ENCODE measurements around the gene PPDPF.

DNA sequence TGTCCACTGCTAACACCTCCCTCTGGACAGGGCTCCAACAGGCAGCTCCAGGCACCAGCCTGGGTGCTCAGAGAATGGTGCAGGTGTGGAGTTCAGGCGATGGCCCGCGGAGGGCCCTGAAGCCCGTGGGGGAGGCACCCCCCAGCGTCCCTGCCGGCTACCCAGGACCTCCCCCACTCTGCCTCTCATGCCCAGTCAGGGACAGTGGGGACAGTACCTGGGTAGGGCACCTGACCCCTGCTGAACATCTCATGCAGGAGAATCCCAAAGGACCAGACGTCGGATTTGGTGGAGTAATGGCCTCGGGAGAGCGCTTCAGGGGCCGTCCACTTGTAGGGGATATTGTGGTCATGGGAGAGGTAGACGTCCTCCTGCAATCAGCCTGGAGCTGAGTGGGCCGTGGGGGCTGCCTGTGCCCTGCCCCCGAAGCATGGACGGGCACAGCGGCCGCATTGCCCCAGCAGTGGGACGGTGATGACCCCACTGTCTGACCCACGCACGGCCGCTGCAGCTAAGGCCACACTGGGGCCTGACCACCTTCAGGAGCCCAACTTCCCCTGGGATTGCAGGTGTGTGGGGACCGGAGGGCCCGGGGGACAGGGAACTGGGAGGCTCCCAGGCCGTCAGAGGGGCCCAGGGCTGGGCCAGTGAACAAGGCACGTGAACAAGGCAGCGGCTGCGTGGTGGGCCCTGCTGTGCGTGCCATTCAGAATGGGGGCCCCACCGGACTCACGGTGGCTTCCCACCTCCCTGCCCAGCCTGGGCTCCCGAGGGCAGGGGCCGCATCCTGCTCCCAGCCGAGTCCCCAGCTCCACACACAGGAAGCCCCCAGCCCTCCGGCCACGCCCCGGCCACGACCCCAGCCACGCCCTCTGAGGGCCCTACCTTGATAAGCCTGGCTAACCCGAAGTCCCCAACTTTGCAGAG, 9.6 kb downstream of the PPDPF start:
- TF ChIP-seq EZH2 (IDR thresholded peaks at IDR 0.05; ENCODE audit: low read length, missing control alignments), result no peak
- TF ChIP-seq, protein P1, sequence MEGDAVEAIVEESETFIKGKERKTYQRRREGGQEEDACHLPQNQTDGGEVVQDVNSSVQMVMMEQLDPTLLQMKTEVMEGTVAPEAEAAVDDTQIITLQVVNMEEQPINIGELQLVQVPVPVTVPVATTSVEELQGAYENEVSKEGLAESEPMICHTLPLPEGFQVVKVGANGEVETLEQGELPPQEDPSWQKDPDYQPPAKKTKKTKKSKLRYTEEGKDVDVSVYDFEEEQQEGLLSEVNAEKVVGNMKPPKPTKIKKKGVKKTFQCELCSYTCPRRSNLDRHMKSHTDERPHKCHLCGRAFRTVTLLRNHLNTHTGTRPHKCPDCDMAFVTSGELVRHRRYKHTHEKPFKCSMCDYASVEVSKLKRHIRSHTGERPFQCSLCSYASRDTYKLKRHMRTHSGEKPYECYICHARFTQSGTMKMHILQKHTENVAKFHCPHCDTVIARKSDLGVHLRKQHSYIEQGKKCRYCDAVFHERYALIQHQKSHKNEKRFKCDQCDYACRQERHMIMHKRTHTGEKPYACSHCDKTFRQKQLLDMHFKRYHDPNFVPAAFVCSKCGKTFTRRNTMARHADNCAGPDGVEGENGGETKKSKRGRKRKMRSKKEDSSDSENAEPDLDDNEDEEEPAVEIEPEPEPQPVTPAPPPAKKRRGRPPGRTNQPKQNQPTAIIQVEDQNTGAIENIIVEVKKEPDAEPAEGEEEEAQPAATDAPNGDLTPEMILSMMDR (conservative IDR thresholded peaks at IDR 0.05 in 1 of 2, IDR thresholded peaks at IDR 0.05 in 1 of 2; ENCODE audit: low read depth in 1 of 2, low read length in 2 of 2), result no peak
